ENCODE results near the gene PWWP2B. TPM values are rescaled to one million over a fixed set of nuclear protein-coding genes. Genes with fewer than 3 reads are reported as not detected.

Gene PWWP2B
- total RNA-seq, 1 donor from 2014 or later: 13.3 TPM

DNA sequence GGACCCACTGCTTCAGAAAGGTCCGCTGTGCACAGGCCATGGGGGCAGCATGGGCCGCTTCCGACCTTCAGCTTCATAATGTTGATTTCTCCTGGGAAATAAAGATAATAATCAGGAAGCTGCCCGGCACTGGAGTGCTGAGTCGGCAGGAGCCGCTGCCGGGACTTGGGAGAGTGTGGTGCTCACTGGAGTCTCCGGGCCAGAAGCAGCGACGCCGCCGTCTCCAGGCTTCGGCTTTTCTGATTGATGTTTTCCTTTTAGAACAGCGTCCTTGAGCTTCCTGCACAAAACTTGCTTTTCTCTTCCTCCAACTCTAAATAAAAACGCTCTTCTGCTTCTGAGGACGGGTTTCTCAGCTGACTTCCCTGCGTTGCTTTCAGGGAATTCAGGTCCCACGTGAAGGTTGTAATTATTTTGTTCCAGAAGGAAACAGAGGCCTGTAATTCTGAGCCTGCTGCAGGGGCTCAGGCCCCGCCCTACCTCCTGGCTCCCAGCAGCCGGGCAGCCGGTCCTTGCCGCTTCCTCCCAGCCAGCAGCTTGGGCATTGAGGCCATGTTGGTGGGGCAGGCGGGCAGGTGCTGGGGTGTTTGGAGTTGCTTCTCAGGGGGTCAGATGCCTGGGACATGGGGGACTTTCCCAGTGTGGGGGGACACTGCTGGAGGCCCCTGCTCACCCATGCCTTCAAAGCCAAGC lies 14.7 kb downstream of the PWWP2B start:
- intact Hi-C loops (cut with DNase I): no loop called here
- DNase-seq (ENCODE audit: low spot score) (no peak), ATAC-seq (peak; percentile 45)

DNA sequence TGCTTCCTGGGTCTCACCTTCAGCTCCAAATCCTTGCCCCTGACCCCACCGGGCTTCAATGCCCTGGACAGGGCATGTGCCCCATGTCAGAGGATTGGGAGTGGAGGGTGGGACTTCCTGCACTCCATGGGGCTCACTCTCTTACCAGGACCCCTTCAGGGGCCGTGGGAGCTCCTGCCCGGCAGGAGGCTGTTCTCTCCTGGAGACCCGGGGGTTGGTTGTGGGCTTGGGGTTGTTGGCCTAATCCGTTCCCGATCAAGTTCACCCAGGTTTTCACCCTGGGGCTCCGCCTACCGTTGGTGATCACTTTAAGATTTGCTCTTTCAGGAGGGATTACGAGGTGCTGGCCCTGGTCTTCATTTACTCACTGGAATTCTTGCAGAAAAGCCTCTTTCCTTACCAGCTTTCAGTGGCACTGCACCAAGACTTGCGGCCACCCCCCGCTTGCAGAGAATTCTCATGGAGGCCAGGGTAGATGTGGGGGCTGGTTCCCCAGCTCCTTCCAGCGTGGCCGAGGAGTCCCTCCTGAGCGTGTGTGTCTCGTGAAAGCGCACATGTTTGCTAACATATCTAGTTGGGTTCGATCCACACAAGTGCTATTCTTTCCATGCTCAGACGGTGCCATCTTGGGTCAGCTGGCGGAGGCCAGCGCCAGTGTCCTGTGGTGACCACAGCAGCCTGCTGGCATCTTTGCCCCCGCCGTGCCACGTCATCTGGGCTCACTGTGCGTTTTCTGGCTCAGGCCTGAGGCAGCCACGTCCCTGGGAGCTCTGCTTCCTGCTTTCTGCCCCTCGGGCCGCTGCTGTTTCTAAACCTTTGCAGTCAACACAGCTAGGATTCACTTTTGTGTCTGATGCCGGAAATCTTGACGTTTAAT lies 15.6 kb downstream of the PWWP2B start:
- DNase-seq (ENCODE audit: low spot score): no peak
- no peak for ATAC-seq
- intact Hi-C loops (cut with DNase I): no loop called here

DNA sequence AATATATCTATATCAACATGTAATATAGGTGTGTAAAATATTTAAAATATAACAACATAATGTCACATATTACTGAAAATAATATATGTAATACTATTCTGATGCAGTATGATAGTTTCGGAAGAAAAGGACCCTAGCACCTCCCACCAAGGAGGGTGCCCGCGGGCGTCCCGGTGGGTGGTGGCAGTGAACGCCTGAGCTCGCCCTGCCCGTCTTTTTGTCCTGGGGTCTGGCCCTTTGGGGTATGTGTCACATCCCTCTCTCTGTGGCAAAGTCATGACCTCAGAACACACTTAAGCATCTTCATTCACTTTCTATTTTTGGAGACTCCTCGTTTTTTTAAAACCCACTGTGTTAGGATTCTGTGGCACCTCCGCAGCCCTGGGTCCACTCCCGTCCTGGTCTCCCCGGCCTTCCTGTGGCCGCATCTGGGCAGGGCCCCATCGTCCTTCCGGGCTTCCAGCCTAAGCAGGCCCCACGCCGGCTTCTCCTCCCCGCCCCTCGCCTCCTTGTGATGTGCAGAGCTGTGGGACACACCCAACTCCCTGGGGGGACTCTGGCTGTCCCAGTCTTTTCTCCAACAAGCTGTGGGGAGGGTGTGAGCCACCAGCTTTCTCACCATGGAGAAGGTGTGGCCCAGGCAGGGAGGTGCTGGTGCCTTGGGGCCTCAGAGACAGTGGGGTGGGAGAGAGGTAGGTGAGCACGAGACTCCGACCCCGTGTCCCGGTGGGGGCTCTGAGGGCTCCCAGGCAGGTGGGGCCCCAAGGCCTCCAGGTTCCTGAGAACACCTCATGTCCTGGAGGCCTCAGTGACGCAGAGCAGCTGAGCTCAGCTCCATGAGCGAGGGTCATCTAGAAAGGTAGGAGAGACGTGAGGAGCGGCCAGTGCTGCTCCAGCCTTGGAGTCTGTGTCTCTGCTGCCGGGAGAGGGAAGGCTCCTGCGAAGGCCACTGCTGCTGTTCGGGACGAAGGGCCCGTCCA lies 16.5 kb downstream of the PWWP2B start:
- DNase-seq (ENCODE audit: low spot score) (no peak), ATAC-seq (no peak)
- intact Hi-C loops (cut with DNase I): no loop called here

DNA sequence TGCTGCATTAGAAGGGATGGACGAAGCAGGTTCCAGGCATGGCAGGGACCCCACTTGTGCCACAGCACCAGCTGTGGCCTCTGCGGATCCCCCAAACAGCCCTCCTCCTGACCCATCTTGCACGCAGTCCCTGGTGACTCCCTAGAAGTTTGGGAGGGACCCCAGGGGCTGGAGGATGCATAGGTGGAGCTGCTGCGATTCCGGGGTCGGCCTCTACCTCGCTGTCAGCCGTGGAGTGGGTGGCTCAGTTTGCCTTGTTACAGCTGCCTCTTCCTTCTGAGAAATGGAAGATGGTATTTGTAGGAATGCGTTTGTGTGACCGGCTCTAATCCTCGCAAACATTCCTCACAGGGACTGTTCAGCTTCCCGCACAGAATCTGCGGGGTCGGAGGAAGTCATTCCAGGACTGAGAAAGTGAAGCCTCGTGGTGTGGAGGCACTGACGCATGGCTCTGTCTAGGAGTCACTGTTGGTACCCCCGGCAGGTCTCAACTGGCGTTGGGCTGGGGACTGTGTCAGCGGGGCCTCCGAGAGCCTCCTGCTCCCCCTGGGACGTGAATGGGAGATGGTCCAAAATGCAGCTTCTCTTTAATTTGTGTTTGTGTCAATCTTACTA lies 17.5 kb downstream of the PWWP2B start:
- DNase-seq (ENCODE audit: low spot score): no peak
- ATAC-seq: no peak
- intact Hi-C loops (cut with DNase I): no loop called here

- intact Hi-C loops (cut with DNase I): no loop called here
- no peak for ATAC-seq
- DNase-seq (ENCODE audit: low spot score): no peak
These were observed 18.3 kb downstream of the PWWP2B start for GRCh38 chr10:132415255-132415654.

DNA sequence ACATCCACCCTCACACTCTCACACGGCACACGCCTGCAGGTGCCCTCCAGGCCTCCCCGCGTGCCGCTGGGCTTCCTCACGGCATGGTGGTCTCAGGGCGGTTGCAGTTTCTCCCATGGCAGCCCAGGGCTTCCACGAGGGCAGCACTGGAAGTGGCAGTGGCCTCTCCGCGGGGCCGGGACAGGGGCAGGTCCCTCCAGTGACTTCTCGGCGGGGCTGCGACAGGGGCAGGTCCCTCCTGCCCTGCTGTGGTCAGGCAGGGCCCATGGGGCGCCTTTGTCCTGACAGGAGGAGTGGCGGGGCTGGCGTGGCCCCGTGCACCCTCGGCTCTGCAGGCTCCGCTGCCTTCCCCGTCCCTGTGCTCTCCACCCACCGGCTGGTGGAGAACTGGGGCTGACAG lies 19.0 kb downstream of the PWWP2B start:
- intact Hi-C loops (cut with DNase I): no loop called here
- DNase-seq (ENCODE audit: low spot score): no peak
- ATAC-seq: no peak

DNA sequence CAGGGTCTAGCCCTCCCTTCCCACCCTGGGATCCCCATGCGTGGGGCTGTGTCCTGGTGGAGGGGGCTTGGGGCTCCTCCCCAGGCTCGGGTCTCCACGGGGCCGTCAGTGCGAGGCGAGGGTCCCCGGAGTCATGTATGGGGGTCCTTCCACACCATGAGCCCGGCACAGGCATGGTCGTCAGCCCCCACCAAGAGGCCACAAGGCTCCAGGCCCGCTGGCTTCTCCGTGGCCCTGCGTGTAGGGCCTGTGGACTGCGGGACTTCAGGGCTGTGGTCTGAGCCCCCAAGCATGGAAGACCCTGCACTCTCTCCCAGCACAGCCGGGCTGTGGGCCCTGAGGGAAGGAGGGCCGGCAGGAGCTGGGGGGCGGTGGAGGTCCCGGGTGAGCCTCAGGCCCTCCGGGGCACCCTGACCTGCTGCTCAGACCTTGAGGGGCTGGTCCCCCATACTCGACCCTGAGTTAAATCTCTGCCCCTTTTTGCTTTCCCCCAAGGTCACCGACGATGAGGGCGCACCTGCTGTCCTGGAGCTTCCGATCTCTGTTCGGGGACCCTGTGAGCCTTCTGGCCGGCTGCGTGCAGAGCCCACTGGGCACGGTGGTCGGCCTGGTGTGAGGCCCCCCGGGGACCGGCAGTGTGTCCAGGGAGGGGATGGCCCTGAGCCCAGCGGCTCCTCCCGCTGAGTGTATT lies 19.7 kb downstream of the PWWP2B start:
- DNase-seq (ENCODE audit: low spot score) (no peak), ATAC-seq (no peak)
- intact Hi-C loops (cut with DNase I): no loop called here

- no peak for DNase-seq (ENCODE audit: low spot score)
- intact Hi-C loops (cut with DNase I): no loop called here
- ATAC-seq: no peak
These were observed 20.4 kb downstream of the PWWP2B start for GRCh38 chr10:132417257-132417910.

- DNase-seq (ENCODE audit: low spot score) (no peak), ATAC-seq (no peak)
- intact Hi-C loops (cut with DNase I): no loop called here
These were observed 21.0 kb downstream of the PWWP2B start for GRCh38 chr10:132417957-132418441.

DNA sequence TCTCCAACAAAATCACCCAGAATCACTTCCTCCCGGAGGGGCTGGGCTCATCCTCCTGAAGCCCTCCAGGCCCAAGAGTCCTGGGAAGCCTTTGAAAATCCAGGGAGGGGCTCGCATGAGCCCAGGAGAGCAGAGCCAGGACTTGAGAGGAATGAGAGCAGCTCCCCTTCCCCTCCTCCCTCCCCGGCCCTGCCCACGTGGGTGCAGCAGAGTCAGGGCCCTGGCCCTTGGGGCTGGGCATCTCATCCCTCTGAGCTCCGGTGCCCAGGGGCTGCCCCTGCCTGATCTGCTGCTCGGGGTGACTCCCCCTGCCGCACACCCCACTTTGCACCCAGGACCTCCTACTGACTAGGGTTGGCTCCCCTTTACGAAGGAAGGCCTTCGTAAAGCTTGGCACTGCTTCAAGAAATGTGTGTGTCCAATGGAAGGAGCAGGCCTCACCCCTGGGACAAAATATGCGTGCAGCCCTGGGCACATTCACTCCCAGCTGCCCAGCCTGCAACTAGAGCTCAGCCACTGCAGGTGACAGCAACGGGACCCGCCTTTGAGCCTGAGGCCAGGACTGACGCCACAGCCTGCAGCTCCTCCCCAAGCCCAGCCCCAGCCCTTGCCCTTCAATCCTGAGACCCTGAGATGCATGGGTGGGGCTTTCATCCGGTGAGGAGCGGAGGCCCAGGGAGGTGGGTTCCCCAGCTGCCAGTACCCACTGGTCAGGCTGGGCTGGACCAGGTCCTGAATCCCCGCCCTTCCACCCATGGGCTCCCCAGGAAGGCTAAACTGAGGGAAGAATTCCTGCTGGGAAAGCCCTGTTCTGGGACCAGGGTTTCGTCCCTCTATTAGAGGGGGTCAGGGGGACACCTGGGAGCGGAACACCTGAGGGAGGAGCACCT lies 21.8 kb downstream of the PWWP2B start:
- DNase-seq (ENCODE audit: low spot score): no peak
- ATAC-seq: peak; percentile 18
- intact Hi-C loops (cut with DNase I): no loop called here

- intact Hi-C loops (cut with DNase I): no loop called here
- no peak for ATAC-seq
These were observed 22.8 kb downstream of the PWWP2B start for GRCh38 chr10:132419538-132420468.

DNA sequence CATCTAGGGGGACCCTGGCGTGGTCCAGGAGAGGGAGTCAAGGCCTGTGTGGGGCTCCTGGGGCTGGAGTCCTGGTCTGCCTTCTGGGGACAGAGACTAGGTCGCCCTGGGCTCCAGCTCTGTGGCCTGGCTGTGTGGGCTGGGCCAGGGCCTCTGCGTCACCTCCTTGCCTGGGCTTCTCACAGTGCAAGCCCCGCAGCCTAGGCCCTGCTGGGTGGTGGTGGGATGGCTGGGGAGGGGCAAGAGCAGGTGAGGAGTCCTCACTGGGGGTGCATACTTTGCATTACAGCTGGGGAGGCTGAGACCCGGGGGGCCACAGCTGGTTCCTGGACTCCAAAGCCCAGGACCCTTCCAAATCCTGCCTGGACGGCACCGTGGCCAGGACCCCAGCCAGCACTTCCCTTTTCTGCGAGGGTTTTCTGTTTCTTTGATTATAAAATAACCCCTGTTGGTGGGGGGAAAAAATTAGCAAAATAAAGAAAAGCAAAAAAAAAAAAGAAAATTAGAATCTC lies 23.5 kb downstream of the PWWP2B start:
- intact Hi-C loops (cut with DNase I): no loop called here
- ATAC-seq (peak; percentile 5), DNase-seq (ENCODE audit: low spot score) (no peak)

More at GRCh38 chr10:132419538-132420468, 22.8 kb downstream of the PWWP2B start:
- no peak for DNase-seq (ENCODE audit: low spot score)

DNA sequence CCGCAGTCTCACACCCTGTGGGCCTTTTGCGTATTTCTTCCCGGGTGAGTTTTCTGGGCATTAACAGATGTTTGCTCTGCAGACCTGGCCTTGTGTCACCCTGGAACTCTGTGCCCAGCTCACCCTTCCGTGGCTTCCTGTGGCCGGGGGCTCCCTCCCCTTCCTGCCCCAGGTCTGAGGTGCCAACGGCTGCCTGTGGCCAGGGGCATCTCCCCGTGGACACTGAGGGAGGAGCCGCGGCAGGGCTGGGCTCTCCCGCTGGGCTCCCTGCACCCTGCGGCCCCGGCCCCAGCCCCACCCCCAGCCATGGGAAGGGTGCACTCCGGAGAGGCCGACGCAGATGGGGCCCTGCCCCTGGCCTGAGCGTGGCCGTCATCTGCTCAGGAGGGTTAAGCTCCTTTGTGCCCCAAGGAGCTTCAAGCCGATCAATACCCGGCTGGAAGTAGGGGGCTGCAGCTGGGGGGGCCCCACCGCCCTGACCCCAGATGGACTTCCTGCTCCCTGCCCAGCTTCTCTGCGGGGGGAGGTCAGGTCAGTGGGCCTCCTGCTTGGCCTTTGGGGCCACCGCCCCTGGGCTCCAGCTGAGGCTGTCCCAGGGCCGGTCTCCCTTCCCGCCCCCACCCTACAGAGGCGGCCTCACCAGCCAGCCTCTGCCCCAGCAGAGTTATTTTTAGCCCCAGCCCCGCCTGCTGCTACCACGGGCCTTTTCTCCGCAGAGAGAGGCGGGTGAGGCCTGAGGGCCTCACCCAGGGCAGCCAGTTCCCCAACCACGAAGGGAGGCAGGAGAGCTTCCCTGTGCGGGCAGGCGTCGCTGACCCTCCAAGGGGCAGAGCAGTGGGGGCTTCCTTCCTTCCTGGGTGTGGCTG lies 24.2 kb downstream of the PWWP2B start:
- ATAC-seq (peak; percentile 84), DNase-seq (ENCODE audit: low spot score) (peak; percentile 84)
- intact Hi-C loops (cut with DNase I): no loop called here

Data from sciatic nerve (tissue), 2 donors.